Stimulated activated naive CD4-positive, alpha-beta T cell treated with Interleukin-2 at 50 U/mL for 16 hours (primary cell): ENCODE measurements around the gene ANKS3.

Source experiments
- DNase-seq: peaks from one replicate; lab custom pipeline; 2025; lab: John Stamatoyannopoulos, UW

The ANKS3 gene

DNA sequence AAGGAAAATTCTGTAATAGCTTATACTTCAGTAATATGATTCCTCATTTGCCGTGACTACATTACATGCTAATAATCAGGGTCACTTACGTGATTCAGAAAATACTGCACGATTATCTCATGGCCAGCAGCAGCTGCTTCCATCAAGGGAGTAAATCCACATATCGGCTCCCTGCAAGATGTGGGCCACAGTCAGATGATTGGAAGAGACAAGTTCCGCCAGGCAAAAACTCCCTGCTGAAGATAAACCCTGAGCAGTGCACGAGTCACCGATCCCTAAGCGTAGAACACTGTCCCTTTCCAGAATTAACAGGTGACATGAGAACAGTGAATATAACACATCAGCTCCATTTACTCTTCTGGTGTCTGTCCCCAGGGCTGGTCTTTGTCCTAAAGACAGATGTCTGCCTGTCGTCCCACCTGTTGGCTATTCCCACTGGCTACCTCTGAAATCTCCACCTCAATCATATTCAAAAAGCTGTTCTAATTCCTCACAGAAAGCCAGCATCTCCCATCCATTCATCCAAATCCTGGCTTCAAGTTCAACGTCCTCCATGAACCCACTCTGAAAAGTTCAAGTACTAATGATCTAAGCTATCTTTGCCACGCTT lies 9.3 kb downstream of the ANKS3 start:
- DNase-seq = no peak

DNA sequence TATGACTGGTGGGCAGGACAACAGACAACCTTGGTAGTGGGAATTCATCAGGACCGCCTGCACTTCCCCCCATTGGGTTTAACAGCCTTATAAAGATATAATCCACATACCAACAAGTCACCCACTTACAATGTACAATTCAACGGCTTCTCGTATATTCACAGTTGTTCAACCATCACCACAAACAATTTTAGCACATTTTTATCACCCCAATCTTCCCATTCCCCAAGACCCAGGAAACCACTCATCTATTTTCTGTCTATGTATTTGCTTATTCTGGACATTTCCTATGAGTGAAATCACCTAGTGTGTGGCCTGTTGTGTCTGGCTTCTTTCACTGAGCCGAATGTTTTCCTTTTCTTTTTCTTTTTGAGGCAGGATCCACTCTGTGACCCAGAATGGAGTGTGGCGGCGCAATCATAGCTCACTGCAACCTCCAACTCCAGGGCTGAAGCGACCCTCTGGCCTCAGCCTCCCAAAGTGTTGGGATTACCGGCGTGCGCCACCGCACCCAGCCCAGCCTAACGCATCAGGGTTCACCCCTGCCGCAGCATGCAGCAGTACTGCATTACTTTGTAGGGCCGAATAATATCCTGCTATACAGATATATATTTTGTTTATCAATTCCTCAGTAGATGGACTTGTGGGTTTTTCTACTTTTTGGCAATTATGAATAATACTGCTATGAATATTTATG lies 10.9 kb downstream of the ANKS3 start:
- DNase-seq = no peak

DNA sequence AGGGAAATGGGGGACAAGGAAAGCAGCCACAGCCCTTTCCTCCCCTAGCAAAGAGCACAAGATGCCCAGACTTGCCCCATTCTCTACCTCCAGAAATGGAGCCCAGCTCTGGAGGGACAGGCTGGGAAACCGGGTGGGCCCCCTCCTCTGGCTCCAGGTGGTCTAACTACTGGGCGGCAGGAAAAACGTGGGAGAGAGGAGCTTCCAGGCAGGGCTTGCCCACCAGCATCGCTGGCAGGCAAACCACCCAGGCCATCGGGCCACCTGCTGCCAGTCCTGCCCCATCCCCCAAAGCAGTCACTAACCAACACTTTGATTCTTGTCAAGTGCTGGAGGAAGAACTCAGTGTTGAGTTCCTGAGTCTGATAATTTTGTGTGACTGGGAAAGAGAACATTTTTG lies 15.6 kb downstream of the ANKS3 start:
- no peak for DNase-seq

DNA sequence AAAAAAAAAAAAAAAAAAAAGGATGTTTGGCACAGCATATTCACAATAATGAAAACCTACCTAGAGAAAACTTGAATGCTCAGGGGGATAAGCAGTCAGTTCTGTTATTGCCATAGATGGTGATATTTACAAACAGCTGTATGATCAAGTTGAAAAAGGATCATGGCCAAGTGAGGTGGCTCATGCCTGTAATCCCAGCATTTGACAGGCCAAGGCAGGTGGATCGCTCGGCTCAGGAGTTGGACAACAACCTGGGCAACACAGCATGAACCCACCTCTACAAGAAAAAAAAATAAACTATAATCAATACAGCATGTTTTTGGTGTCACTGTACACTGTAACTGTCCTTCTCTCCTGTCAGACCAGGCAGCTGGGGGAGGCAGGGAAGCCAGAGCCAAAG lies 19.1 kb downstream of the ANKS3 start:
- no peak for DNase-seq

DNA sequence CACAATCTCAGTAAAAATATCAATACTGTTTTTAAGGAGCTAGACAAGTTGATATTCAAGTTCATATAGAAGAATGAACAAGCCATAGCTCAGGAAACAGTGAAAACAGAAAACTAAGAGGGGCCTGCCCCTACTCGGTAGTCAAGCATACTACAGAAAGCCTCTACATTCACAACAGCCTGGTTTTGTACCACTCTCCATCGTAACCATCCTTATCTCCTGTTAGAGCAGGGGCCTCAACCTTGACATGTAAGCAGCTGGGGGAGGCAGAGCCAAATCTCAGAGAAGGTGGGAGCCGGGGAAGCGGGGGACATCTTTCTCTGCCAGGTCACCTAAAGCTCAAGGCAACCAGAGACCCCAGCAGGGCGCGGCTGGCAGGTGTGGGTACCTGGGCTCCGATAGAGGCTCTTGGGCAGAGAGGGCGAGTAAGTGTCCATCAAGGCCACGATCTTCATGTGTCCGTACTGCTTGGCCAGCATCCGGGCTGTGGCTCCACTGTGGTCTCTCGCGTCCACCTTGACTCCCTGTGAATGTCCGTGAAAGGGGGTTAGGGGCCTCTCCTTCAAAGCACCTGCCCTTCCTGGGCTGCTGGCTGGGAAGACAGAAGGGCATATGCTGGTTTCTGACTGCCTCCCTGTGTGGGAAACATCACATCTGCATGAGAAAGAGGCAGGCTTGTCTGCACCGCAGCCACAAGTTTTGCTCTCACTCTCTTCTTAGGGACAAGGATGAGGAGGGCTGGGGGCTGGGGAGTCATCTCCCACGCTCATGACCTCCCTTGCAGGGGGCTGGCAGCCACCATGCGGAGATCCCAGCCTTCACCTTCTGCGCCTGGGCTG lies 20.2 kb downstream of the ANKS3 start:
- DNase-seq = no peak

DNA sequence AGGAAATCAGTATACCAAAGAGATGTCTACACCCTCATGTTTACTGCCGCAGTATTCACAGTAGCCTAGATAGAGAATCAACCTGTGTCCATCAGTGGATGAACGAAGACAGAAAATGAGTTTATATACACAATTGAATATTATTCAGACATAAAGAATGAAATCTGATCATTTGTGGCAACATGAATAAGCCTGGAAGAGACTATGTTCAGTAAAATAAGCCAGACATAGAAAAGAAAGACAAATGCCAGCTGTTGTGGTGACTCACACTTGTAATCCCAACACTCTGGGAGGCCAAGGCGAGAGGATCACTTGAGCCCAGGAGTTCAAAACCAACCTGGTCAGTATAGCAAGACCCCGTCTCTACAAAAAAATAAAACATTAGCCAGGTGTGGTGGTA lies 24.6 kb downstream of the ANKS3 start:
- no peak for DNase-seq

DNA sequence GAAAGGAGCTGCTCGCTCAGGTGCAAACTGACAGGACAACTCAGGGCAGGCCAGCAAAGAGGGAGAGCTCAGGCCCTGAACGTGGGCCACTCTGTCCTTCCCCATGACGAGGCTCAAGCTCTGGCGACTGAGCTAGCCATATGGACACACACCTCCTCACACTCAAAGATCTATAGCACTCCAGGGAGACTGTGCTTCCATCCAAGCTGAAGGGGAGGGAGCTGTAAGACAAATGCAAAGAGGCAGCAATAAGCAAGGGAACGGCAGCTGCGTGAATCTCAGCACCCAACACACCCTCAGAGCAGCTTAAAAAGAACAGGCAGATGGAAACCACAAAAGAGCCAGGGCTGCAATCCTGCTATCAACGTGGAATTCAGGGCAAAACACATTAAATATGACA lies 27.2 kb downstream of the ANKS3 start:
- DNase-seq = no peak

DNA sequence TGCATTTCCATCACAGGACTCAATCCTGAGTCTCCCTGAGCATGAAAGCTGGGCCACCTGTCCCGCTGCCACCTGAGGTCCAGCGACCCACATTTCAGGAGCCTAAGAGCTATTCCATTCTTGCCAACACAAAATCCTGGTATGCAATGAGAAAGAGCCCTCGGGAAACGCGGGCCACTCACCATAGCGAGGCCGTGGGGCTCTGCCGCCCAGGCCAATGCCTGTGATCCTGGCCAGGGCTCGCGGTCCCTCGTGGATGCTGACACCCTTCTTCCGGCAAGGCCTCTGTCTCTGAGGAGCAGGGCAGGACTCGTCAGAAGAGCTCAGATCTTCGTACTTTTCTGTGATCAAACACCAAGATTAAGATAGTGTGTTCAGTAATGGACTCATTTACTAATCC lies 29.2 kb downstream of the ANKS3 start:
- no peak for DNase-seq

DNA sequence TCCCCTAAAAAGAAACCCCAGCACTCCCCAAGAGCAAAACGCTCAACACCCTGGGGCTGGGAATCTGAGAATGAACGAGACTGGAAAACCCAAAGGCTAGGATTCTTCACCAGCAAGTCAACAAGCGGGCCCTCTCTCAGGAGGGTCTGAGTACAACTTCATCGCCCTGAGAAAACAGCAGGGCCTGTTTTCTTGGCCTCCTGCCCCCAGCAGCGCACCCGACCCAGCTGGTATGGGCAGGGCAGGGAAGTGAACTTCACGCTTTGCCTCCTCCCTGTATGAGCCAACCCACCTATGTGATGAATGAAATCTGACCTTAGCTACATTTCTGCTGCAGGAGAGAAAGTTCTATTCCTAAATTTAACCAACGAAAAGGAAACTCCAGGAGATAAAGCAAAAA lies 29.6 kb downstream of the ANKS3 start:
- DNase-seq = no peak

DNA sequence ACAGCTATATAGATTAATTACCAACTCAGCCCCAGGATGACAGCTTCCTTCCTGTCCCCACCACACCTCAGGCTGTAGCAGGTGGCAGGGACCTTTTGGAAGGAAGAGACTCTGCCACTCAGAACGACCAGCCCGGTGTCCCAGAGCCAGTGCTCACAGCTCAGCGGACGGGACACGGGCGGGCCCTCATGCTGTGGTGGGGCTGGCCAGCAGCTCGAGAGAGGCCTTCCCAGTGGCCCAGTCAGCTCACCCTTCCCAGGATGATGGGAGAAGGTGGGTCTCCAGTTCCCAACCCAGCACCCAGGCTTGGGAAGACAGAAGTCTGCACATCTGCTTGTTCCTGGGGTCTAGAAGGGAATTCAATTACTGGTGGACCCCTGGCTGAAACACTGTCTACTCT lies 30.2 kb downstream of the ANKS3 start:
- no peak for DNase-seq

DNA sequence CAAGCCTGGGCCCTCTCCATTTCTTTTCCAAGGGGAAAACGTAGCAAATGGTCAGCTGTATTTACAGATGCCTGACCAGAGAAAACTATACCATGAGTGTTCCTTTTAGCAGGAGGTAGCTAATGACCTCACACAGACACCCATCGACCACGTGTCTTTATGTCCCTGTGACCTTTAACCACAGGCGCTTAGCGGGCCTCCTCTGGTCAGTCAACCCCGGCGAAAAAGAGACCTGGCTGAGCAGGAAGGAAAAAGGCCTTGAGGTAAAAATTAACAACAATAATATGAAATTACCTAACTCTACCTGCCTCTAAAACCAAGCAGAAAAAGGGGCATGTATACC lies 31.6 kb downstream of the ANKS3 start:
- DNase-seq = no peak

DNA sequence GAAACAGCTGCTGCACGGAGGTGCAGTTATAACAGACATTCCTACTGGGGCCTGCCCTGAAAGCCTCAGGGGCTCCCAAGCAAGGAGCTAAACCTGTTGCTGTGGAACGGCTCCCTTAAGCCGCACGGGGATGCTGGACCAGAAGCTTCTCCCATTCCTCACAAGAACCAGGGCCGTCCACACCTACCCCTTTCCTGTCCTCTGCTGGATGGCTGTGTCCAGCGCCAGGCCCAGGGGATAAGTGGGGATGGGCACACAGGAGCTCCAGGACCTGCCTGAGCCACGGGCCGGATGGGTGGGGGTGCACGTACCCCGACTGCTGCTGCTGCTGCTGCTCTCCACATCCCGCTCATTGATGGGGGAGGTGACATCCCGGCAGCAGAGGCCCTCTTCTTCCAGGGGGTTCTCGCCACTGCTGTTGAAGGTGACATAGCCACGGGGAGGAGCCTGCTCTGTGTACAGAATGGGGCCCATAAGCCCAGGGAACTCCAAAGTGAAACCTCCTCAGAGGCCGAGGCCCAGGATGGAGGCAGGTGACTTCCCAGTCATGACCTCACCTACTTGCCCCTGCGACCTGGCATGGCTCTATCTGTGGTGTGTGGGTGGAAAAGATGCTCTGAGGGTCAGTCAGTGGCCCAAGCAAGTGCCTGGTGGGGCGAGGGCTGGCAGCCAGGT lies 32.1 kb downstream of the ANKS3 start:
- no peak for DNase-seq

DNA sequence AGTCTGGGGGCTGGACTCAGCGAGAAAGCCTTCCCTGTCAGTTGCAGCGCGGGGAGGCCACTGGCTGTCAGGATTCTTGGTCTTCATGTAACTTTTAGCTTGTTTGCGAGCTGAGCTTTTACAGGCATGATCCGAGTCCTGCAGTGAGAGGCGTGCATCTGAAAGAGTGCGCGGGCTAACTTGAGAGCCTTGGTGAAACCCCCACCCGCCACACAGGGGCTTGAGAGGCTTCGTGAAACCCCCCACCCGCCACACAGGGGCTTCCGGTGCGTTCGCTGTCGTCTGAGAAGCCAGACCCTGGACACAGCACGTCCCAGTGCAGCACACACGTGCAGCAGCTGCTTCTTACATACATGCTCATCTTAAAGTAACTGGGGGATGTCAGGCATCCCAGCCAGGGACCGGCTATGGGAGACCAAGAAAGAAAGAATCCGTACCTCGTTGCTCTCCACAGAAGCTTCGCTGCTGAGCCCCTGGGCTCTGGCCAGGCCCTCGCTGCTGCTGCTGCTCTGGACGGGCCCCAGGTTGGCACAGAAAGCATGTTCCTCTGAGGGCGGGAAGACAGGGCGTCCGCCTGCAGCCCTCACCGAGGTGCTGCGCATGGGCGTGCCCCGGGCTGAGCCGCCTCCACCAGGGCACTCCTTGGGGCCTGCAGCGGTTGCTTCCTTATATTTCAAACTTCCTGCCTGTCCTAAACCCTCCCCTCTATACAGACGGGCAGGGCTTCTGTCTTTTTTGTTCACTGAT lies 32.9 kb downstream of the ANKS3 start:
- DNase-seq = no peak

DNA sequence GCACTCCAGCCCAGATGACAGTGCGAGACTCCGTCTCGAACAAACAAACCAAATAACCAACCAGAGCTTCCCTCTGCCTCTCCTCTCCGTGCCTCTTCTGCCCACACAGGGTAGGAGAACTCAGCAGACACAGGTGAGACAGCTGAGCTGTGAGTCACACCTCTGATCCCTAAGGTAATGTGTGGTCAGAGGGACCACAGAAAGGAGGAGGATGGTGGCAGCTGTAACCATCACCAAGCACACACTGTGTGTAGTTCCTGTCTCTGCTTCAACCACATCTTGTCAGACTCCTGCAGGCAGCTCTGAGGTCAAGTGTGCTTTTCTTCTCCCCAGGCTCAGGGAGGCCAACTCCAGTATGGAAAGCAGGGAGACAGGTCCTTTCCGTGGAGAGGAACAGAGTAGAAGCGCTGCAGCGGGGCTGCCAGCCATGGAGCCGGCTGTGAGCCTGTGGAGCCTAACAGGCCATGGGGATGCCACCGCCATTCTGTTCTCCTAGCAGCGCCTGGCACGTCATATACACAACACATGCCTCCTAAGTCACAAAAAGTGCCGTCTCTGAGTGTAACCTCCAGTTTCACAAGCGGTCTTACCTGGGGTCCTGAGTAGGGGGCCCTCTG lies 33.6 kb downstream of the ANKS3 start:
- no peak for DNase-seq

DNA sequence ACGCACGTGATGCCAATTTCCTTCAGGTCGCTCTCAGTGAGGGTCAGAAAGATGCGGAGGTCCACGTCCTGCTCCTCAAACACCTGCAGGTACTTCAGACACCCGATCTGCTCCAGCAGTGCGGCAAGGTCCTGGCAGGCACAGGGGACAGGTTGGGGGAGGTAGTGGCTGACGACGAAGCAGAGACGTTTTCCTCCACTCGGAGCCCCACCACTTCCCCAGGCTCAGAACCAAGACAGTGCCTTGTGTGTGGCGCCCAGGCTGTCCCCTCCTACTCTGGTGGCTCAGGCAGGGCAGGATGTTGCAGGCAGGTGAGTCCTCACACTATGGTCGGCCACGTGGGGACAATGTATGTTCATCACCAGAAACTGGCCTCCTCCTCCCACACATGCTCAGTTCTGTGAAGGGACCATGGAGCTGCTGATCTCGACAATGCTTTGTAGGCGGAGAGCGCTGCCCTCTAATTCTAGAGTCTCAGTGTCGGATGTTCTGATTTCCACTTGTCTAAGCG lies 35.0 kb downstream of the ANKS3 start:
- no peak for DNase-seq

DNA sequence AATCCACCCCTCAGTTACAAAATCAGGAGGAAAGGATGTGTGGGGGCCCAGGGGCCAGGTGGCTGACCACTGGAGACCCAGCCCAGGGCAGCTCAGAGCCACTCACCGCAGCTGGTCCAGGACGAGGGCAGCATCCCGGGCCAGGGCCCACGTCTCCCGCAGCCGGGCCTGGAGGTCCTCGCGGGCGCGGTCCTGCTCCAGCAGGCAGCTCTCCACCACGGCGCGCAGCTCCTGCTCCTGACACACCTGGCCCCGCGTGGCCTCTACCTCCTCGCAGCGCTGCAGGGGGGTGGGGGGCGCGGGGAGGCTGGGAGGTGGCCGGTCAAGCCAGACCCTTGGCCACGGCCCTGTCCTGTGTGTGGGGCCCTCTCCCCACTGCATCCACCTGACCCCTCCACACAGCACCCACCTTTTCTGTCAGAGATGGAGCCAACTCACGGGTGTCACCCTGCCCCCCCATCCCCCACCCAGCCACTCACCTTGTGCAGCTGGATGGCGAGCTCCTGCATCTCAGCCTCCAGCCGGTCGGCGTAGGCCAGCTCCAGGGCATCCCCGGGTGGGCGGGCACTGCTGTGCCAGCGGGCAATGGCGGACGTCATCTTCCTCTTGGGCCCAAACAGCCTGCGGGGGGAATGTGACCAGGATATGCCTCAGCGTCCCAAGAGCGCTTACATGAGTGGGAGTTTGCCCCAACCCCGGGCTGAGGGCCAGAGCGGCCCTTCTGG lies 35.6 kb downstream of the ANKS3 start:
- DNase-seq = no peak

DNA sequence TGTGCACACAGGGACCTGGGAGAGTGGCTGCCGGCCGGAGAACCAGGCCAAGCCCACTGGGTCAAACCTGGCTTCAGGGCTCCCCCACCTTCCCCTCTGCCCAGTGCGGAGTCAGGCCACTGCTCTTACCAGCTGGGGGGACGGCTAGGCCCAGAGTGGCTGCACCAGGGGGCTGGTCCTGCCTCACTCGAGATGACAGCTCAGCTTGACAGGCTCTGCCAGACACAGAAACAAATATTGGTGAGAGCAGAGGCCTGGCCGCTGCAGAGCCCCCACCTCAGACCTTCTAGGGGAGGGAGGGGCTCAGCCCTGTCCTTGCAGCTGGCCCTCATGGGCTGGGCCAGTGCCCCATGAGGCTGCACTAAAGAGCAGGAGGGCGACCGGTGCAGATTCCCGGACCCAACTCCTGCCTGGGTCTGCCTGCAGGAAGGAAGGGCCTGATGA lies 36.2 kb downstream of the ANKS3 start:
- DNase-seq = no peak

DNA sequence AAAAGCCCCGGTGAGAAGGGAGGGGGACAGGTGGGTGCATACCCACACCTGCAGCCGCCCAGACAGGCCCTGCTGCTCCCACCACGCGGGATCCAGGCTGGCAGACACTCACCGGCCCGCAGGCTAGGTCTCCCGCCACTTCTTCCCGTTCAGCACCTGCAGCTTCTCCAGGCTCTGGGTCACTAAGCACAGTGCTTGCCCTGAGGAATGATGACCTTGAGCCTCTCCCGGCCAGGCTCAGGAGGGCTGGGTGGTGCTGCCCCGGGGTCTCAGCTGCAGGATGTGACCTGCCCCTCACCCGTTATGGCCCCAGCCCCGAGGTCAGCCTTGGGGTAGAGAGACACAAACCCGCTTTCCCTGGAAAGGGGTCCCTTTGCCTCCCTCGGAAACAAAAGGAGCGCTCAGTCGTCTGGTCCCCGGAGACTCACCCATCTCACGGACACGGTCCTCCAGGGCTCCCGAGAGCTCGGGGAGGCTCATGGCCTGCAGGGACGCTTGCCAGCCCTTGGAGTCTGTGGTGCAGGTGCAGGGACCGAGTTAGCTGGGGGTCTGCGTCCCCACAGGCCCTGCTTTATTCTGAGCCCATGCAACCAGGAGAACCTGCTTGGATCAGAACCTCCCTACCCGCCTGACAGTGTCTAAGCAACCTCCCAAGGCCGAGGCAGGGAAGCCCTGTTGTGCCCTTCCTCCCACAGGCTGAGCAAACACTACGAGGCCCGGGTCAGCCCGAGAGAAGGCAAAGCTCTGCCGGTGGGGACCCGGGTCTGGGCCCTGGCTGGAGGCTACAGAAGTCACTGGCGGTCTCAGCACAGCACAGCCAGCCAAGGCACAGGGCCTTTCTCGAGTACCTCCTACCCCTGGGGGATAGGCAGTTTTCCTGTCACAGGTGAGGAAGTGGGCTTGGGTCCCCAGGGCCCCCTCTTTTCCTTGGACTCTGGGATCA lies 36.9 kb downstream of the ANKS3 start:
- DNase-seq = no peak

DNA sequence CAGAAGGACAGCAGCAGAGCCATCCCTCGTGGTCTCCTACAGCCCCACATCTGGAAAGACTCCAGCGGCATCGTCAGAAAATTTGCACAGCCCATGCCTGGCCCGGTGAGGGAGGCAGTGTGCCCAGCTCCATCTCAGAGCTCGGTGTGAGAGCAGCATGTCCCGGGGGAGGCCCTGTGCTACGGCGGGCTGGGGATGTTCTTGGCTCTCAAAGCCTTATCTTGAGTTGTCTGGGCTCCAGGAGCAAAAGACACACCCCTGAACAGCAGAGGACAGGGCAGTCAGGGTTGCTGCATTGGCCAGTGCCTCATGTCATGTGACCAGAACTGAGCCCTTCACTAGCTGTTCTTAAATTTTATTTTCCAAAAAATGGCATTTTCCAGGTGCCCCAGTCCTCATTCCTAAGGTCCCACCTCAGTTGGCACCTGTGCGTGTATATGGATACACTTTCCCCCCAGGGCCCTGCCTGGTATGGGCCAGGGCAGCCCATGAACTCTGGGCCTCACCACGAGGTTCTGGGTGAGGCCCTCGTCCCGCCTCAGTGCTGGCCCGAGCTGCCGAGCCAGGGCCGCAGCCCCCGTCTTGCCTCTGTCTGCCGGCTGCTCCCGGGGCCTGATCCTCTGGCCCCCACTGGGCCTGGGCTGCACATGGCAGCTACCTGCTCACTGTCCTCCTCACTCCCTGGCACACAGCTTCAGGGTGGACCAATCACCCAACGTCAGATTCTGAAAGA lies 37.7 kb downstream of the ANKS3 start:
- DNase-seq = no peak
